SU-DHL-6 (cell line): Measurements from ENCODE around the gene SLC19A1.

Experiments
- H2AFZ ChIP-seq: fragments of 200-600 bp; sonication (generic); 2 replicates; pipeline ENCODE4 v1.6.1; 2014; ENCODE audit warnings: low read depth, mild to moderate bottlenecking, moderate library complexity, mixed read lengths, antibody characterized with exemption, low read length; ENCODE audit not compliant: severe bottlenecking
- H3F3A ChIP-seq: fragments of 200-600 bp; shearing (Covaris generic); 2 replicates; pipeline ENCODE4 v1.6.0; 2016; ENCODE audit warnings: antibody characterized with exemption, mild to moderate bottlenecking; ENCODE audit not compliant: insufficient read depth
- H3K27ac ChIP-seq: fragments of 200-600 bp; sonication (generic); 2 replicates; pipeline ENCODE4 v1.5.1; 2016; ENCODE audit warnings: low read depth, mild to moderate bottlenecking, low read length, moderate library complexity, mixed read lengths
- H3K27me3 ChIP-seq: fragments of 200-600 bp; sonication (generic), shearing (Covaris generic); 2 replicates; pipeline ENCODE4 v1.6.0; 2014; ENCODE audit warnings: mild to moderate bottlenecking, low read length
- H3K36me3 ChIP-seq: fragments of 200-600 bp; sonication (generic); 2 replicates; pipeline ENCODE4 v1.6.1; 2014; ENCODE audit warnings: mild to moderate bottlenecking, low read length, mixed read lengths
- H3K4me2 ChIP-seq: fragments of 300-600, 200-600 bp; shearing (Covaris generic), sonication (generic); 2 replicates; pipeline ENCODE4 v1.6.0; 2014; ENCODE audit warnings: low read length, low read depth, mild to moderate bottlenecking; ENCODE audit not compliant: poor library complexity, severe bottlenecking
- H3K4me3 ChIP-seq: fragments of 200-600 bp; sonication (generic); 2 replicates; pipeline ENCODE4 v1.5.1; 2014; ENCODE audit warnings: antibody characterized with exemption, low read length, mild to moderate bottlenecking, mixed read lengths; ENCODE audit not compliant: insufficient read depth, poor library complexity, severe bottlenecking
- H3K79me2 ChIP-seq: fragments of 200-600 bp; sonication (generic); 2 replicates; pipeline ENCODE4 v1.6.1; 2014; ENCODE audit warnings: mild to moderate bottlenecking, low read length, moderate library complexity; ENCODE audit not compliant: insufficient read depth
- H3K9ac ChIP-seq: fragments of 200-600 bp; sonication (generic); 2 replicates; pipeline ENCODE4 v1.7.0; 2014; ENCODE audit warnings: mild to moderate bottlenecking, low read length
- H3K9me2 ChIP-seq: fragments of 200-600 bp; sonication (generic); replicated peaks from 2 replicates; pipeline ENCODE4 v1.6.1; 2014; ENCODE audit warnings: low read length; ENCODE audit not compliant: insufficient read depth
- H3K9me3 ChIP-seq: fragments of 200-600 bp; sonication (generic); 2 replicates; pipeline ENCODE4 v1.6.1; 2014; ENCODE audit warnings: low read length, mixed read lengths; ENCODE audit not compliant: insufficient read depth
- H4K20me1 ChIP-seq: fragments of 200-600 bp; sonication (generic); 2 replicates; pipeline ENCODE4 v1.6.1; 2014; ENCODE audit warnings: low read depth, mild to moderate bottlenecking, antibody characterized with exemption, low read length, moderate library complexity, mixed read lengths
- CTCF ChIP-seq: fragments of 200-600 bp; sonication (generic); IDR thresholded peaks from one replicate; pipeline ENCODE4 v1.5.1; 2017; ENCODE audit warnings: antibody characterized with exemption, mild to moderate bottlenecking, low read length, moderate library complexity; ENCODE audit not compliant: insufficient read depth, poor library complexity, severe bottlenecking
- EZH2phosphoT487 ChIP-seq: fragments of 200-600 bp; sonication (generic), shearing (Covaris generic); conservative IDR thresholded peaks from 2 replicates; pipeline ENCODE4 v1.6.1; 2018; ENCODE audit warnings: mild to moderate bottlenecking, antibody characterized with exemption, low read length, moderate library complexity, mixed read lengths

Gene SLC19A1

GRCh38 chr21:45525153-45525909 is 16.9 kb downstream of the SLC19A1 start:
- Histone ChIP-seq H3K36me3 (peaks cover 19% of the 10 kb centered on the region), H3K27ac (no peak overlapping the region), H3K4me3 (no peak overlapping the region)

GRCh38 chr21:45524756-45525152 is 17.5 kb downstream of the SLC19A1 start:
- H2AFZ ChIP-seq = no peak overlapping the region
- no peak overlapping the region for H3K4me3 ChIP-seq
- no peaks in the 10 kb centered on the region for H3K9me3 ChIP-seq
- H3K9ac ChIP-seq = no peak overlapping the region
- TF ChIP-seq EZH2phosphoT487 (no peak), CTCF (no peak)
- H3K36me3 ChIP-seq = peaks cover 21% of the 10 kb centered on the region
- H3K27ac ChIP-seq = no peak overlapping the region
- H3F3A ChIP-seq = no peaks in the 10 kb centered on the region
- H3K4me2 ChIP-seq = no peak overlapping the region
- H3K27me3 ChIP-seq = no peaks in the 10 kb centered on the region
- peaks cover 14% of the 10 kb centered on the region; the same call in 1 of the 2 replicates for H3K79me2 ChIP-seq
- no peaks in the 10 kb centered on the region for H3K9me2 ChIP-seq
- no peaks in the 10 kb centered on the region for H4K20me1 ChIP-seq

More at GRCh38 chr21:45525153-45525909, 16.9 kb downstream of the SLC19A1 start:
- no peak for TF ChIP-seq EZH2phosphoT487
- no peak for TF ChIP-seq CTCF
- Histone ChIP-seq H3K79me2 (peaks cover 11% of the 10 kb centered on the region; the same call in 1 of the 2 replicates), H3K9me3 (no peaks in the 10 kb centered on the region), H3F3A (no peaks in the 10 kb centered on the region), H3K9ac (no peak overlapping the region), H3K4me2 (no peak overlapping the region), H4K20me1 (no peaks in the 10 kb centered on the region), H3K9me2 (no peaks in the 10 kb centered on the region), H3K27me3 (no peaks in the 10 kb centered on the region), H2AFZ (no peak overlapping the region)

GRCh38 chr21:45523411-45524101 is 18.7 kb downstream of the SLC19A1 start:
- H3K79me2 ChIP-seq = peaks cover 14% of the 10 kb centered on the region; the same call in 1 of the 2 replicates
- H3K36me3 ChIP-seq = peaks cover 33% of the 10 kb centered on the region
- no peaks in the 10 kb centered on the region for H3K9me2 ChIP-seq
- H3K9ac ChIP-seq = no peak overlapping the region
- no peak overlapping the region for H2AFZ ChIP-seq
- H4K20me1 ChIP-seq = no peaks in the 10 kb centered on the region
- TF ChIP-seq EZH2phosphoT487 (no peak), CTCF (no peak)
- H3K4me2 ChIP-seq = no peak overlapping the region
- no peaks in the 10 kb centered on the region for H3F3A ChIP-seq
- H3K27ac ChIP-seq = no peak overlapping the region
- H3K4me3 ChIP-seq = no peak overlapping the region
- H3K27me3 ChIP-seq = no peaks in the 10 kb centered on the region
- no peaks in the 10 kb centered on the region for H3K9me3 ChIP-seq
